HAP-1 (cell line): Measurements from ENCODE around the gene SRD5A3.

Experiments used
- DNase-seq, 2 experiments: peaks; one replicate each; pipeline ENCODE4 v3.0.0-alpha.2; 2016 to 2020; ENCODE audit warnings: low spot score in 2 of 2
- H3K27me3 ChIP-seq: fragments of 250-450 bp; sonication (Bioruptor Pico); 2 replicates; pipeline ENCODE4 v1.5.1; 2020; ENCODE audit warnings: low read depth, mild to moderate bottlenecking, moderate library complexity
- H3K36me3 ChIP-seq: fragments of 250-450 bp; sonication (Bioruptor Pico); replicated peaks from 2 replicates; pipeline ENCODE4 v1.5.1; 2020; ENCODE audit warnings: mild to moderate bottlenecking
- H3K4me1 ChIP-seq: fragments of 250-450 bp; sonication (Bioruptor Pico); 2 replicates; pipeline ENCODE4 v1.5.1; 2020; ENCODE audit warnings: mild to moderate bottlenecking
- H3K4me3 ChIP-seq: fragments of 250-450 bp; sonication (Bioruptor Pico); 2 replicates; pipeline ENCODE4 v1.5.1; 2020; ENCODE audit warnings: mild to moderate bottlenecking, moderate library complexity
- H3K9me3 ChIP-seq: fragments of 250-450 bp; sonication (Bioruptor Pico); 2 replicates; pipeline ENCODE4 v1.5.1; 2020; ENCODE audit warnings: mild to moderate bottlenecking, moderate library complexity
- in situ Hi-C: fragments of 300-500 bp; cut with MboI; formaldehyde crosslinking; loops from 3 replicates; pipeline ENCODE4 v1.14.3; 2020; ENCODE audit warnings: low sequenced_read_pairs, inconsistent platforms, mixed read lengths

The SRD5A3 gene

GRCh38 chr4:55369968-55370367 is 23.9 kb downstream of the SRD5A3 start:
- DNase-seq = no peak
- H3K36me3 ChIP-seq = no peaks in the 10 kb centered on the region; the same call in 1 of the 2 replicates

GRCh38 chr4:55372259-55372658 is 26.2 kb downstream of the SRD5A3 start:
- Histone ChIP-seq H3K9me3 (no peaks in the 10 kb centered on the region), H3K27me3 (no peaks in the 10 kb centered on the region), H3K4me1 (no peaks in the 10 kb centered on the region), H3K36me3 (no peaks in the 10 kb centered on the region), H3K4me3 (no peak overlapping the region)
- in situ Hi-C loops = no loop called here
- no peak for DNase-seq

More at GRCh38 chr4:55369968-55370367, 23.9 kb downstream of the SRD5A3 start:
- peaks cover 4% of the 10 kb centered on the region for H3K4me1 ChIP-seq
- no peaks in the 10 kb centered on the region for H3K27me3 ChIP-seq
- in situ Hi-C loops = no loop called here
- H3K4me3 ChIP-seq = no peak overlapping the region
- H3K9me3 ChIP-seq = no peaks in the 10 kb centered on the region

- H3K4me3 ChIP-seq = no peak overlapping the region
These were observed 27.4 kb downstream of the SRD5A3 start for GRCh38 chr4:55373461-55373860.

GRCh38 chr4:55376698-55377097 is 30.7 kb downstream of the SRD5A3 start:
- Histone ChIP-seq H3K4me1 (no peaks in the 10 kb centered on the region), H3K27me3 (no peaks in the 10 kb centered on the region), H3K36me3 (no peaks in the 10 kb centered on the region), H3K9me3 (no peaks in the 10 kb centered on the region), H3K4me3 (no peak overlapping the region)
- in situ Hi-C loops = no loop called here
- no peak for DNase-seq

More at GRCh38 chr4:55373461-55373860, 27.4 kb downstream of the SRD5A3 start:
- H3K9me3 ChIP-seq = no peaks in the 10 kb centered on the region
- H3K36me3 ChIP-seq = no peaks in the 10 kb centered on the region
- no peaks in the 10 kb centered on the region for H3K27me3 ChIP-seq
- in situ Hi-C loops = no loop called here
- no peaks in the 10 kb centered on the region for H3K4me1 ChIP-seq
- DNase-seq = no peak

GRCh38 chr4:55378617-55379467 is 32.8 kb downstream of the SRD5A3 start:
- no peaks in the 10 kb centered on the region for H3K27me3 ChIP-seq
- H3K4me3 ChIP-seq = no peak overlapping the region
- DNase-seq = no peak
- no peaks in the 10 kb centered on the region for H3K36me3 ChIP-seq
- no peaks in the 10 kb centered on the region for H3K4me1 ChIP-seq
- H3K9me3 ChIP-seq = no peaks in the 10 kb centered on the region
- in situ Hi-C loops = no loop called here

GRCh38 chr4:55380576-55380975 is 34.5 kb downstream of the SRD5A3 start:
- H3K4me3 ChIP-seq = no peak overlapping the region
- H3K27me3 ChIP-seq = no peaks in the 10 kb centered on the region
- no peak for DNase-seq
- no peaks in the 10 kb centered on the region for H3K36me3 ChIP-seq
- in situ Hi-C loops = no loop called here
- H3K9me3 ChIP-seq = no peaks in the 10 kb centered on the region
- no peaks in the 10 kb centered on the region for H3K4me1 ChIP-seq

- H3K4me3 ChIP-seq = no peak overlapping the region
- in situ Hi-C loops = no loop called here
- H3K36me3 ChIP-seq = no peaks in the 10 kb centered on the region
- H3K27me3 ChIP-seq = no peaks in the 10 kb centered on the region
- no peak for DNase-seq
- no peaks in the 10 kb centered on the region for H3K9me3 ChIP-seq
- no peaks in the 10 kb centered on the region for H3K4me1 ChIP-seq
These were observed 35.5 kb downstream of the SRD5A3 start for GRCh38 chr4:55381502-55381901.

GRCh38 chr4:55382488-55383003 is 36.5 kb downstream of the SRD5A3 start:
- Histone ChIP-seq H3K9me3 (no peaks in the 10 kb centered on the region), H3K36me3 (no peaks in the 10 kb centered on the region), H3K27me3 (no peaks in the 10 kb centered on the region), H3K4me1 (no peaks in the 10 kb centered on the region), H3K4me3 (no peak overlapping the region)
- DNase-seq = no peak
- in situ Hi-C loops = no loop called here

- DNase-seq = no peak
- in situ Hi-C loops = no loop called here
- no peaks in the 10 kb centered on the region for H3K36me3 ChIP-seq
- H3K4me1 ChIP-seq = no peaks in the 10 kb centered on the region
- no peak overlapping the region for H3K4me3 ChIP-seq
- no peaks in the 10 kb centered on the region for H3K9me3 ChIP-seq
- no peaks in the 10 kb centered on the region for H3K27me3 ChIP-seq
These were observed 39.2 kb downstream of the SRD5A3 start for GRCh38 chr4:55385201-55385649.

GRCh38 chr4:55386073-55386472 is 40.0 kb downstream of the SRD5A3 start:
- DNase-seq = peak in 1 of 2 experiments; percentile 25
- in situ Hi-C loops = no loop called here
- Histone ChIP-seq H3K36me3 (no peaks in the 10 kb centered on the region), H3K4me1 (no peaks in the 10 kb centered on the region), H3K4me3 (no peak overlapping the region), H3K27me3 (no peaks in the 10 kb centered on the region), H3K9me3 (no peaks in the 10 kb centered on the region)

GRCh38 chr4:55386840-55387239 is 40.8 kb downstream of the SRD5A3 start:
- Histone ChIP-seq H3K27me3 (no peaks in the 10 kb centered on the region), H3K4me3 (no peak overlapping the region), H3K36me3 (no peaks in the 10 kb centered on the region), H3K9me3 (no peaks in the 10 kb centered on the region), H3K4me1 (no peaks in the 10 kb centered on the region)
- in situ Hi-C loops = no loop called here
- no peak for DNase-seq

- no peaks in the 10 kb centered on the region for H3K27me3 ChIP-seq
- DNase-seq = peak; percentile 31 to 40
- H3K36me3 ChIP-seq = peaks cover 7% of the 10 kb centered on the region
- H3K4me3 ChIP-seq = no peak overlapping the region
- H3K4me1 ChIP-seq = peaks cover 11% of the 10 kb centered on the region
- in situ Hi-C loops = no loop called here
- no peaks in the 10 kb centered on the region for H3K9me3 ChIP-seq
These were observed 47.6 kb downstream of the SRD5A3 start for GRCh38 chr4:55393461-55394320.

GRCh38 chr4:55395218-55395528 is 49.1 kb downstream of the SRD5A3 start:
- no peak for DNase-seq
- H3K9me3 ChIP-seq = no peaks in the 10 kb centered on the region
- H3K27me3 ChIP-seq = no peaks in the 10 kb centered on the region
- in situ Hi-C loops = no loop called here
- H3K36me3 ChIP-seq = peaks cover 7% of the 10 kb centered on the region
- H3K4me1 ChIP-seq = peaks cover 18% of the 10 kb centered on the region
- H3K4me3 ChIP-seq = peak overlapping the region; percentile 58
